Prostate gland (tissue), 2 donors: ENCODE measurements around the gene CLP1. TPM values are rescaled to one million over a fixed set of nuclear protein-coding genes. Genes with fewer than 3 reads are reported as not detected.

ENCODE experiments used
- DNase-seq: peaks from one replicate; pipeline ENCODE4 v3.0.0-alpha.2; 2019; ENCODE audit warnings: low spot score
- H3K27ac ChIP-seq, 2 donors: fragments of 200-600 bp; sonication (generic); 2 replicates each; pipeline ENCODE4 v1.5.1; 2017 to 2019
- H3K27me3 ChIP-seq: fragments of 200-600 bp; sonication (generic); replicated peaks from 2 replicates; pipeline ENCODE4 v1.5.1; 2019; ENCODE audit not compliant: insufficient read depth
- H3K36me3 ChIP-seq, 2 donors: fragments of 200-600 bp; sonication (generic); 1 replicate in 1 of 2; 2 replicates in 1 of 2; pipeline versions ENCODE4 v1.5.1 to v1.8.1; 2017 to 2019
- H3K4me1 ChIP-seq: fragments of 200-600 bp; sonication (generic); replicated peaks from 2 replicates; pipeline ENCODE4 v1.5.1; 2019
- H3K4me3 ChIP-seq, 2 donors: fragments of 200-600 bp; sonication (generic); 2 replicates each; pipeline ENCODE4 v1.5.1; 2017 to 2019
- H3K9me3 ChIP-seq: fragments of 200-600 bp; sonication (generic); 2 replicates; pipeline ENCODE4 v1.5.1; 2017
- CTCF ChIP-seq, 4 experiments: fragments of 200-600 bp in 2 of 4; fragments of 450-650 bp in 2 of 4; sonication (generic) in 2 of 4; IDR thresholded peaks; 1 replicate in 3 of 4; 2 replicates in 1 of 4; pipeline ENCODE4 v1.5.1; 2016 to 2019; ENCODE audit warnings: antibody characterized with exemption in 4 of 4, mild to moderate bottlenecking in 2 of 4, moderate library complexity in 2 of 4
- POLR2A ChIP-seq: fragments of 450-650 bp; IDR thresholded peaks from one replicate; pipeline ENCODE4 v1.6.1; 2016; ENCODE audit warnings: antibody characterized with exemption, mild to moderate bottlenecking
- POLR2AphosphoS5 ChIP-seq: sonication (generic); formaldehyde crosslinking; IDR thresholded peaks from one replicate; pipeline ENCODE4 v1.6.1; 2017; ENCODE audit warnings: antibody characterized with exemption
- WGBS: methylation state at CpG from one replicate; pipeline ENCODE4 v1.1.5; 2018; 5-methylcytosine and 5-hydroxymethylcytosine counted together
- intact Hi-C: fragments of 100-400 bp; cut with DNase I; formaldehyde crosslinking; loops from one replicate; pipeline ENCODE4 v1.14.2; 2022
- total RNA-seq, 2 donors: library from RNA; depleted of rRNA; stranded (reverse); fragments of >200 nt; gene quantifications; one replicate each; pipeline ENCODE4 v1.1.0, GENCODE V29; 2016

Gene CLP1
- total RNA-seq, 2 donors from 2014 or later, result 9.3 to 11.0 TPM

DNA sequence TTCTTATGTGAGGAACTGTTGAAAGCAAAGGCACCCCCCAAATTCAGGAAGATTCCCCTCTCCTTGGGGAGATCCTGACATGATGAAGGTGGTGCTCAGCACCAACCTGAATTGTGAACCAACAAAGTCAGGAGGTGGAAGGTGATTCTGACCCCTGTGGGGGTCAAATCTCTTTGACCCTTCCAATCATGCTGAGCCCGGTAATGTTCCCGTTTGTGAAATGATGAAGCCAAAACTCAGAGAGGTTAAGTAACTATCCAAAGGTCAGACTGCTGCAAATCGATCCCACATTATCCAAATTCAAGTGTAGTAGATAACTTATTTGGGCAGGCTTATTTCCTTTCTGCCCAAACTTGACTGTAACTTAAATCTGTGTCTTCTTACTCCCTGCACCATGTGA is 41.0 kb upstream of the CLP1 start:
- Histone ChIP-seq H3K4me3 (no peak overlapping the region), H3K9me3 (no peaks in the 10 kb centered on the region), H3K27me3 (no peaks in the 10 kb centered on the region), H3K36me3 (peaks cover 0 to 8% of the 10 kb centered on the region in 2 donors), H3K4me1 (no peaks in the 10 kb centered on the region), H3K27ac (no peak overlapping the region)
- WGBS, result 79% methylated on average over 3 of the region's 3 CpGs
- intact Hi-C loops, result no loop called here
- DNase-seq, result no peak
- TF ChIP-seq POLR2AphosphoS5, result no peak
- TF ChIP-seq POLR2A, result no peak
- no peak for TF ChIP-seq CTCF (IDR thresholded peaks at IDR 0.05)

GRCh38 chr11:57618438-57618837 is 39.1 kb upstream of the CLP1 start:
- H3K4me3 ChIP-seq, result no peak overlapping the region
- H3K9me3 ChIP-seq, result no peaks in the 10 kb centered on the region
- 30% methylated on average over 2 of the region's 2 CpGs for WGBS
- H3K27ac ChIP-seq, result no peak overlapping the region
- H3K4me1 ChIP-seq, result no peaks in the 10 kb centered on the region
- TF ChIP-seq POLR2AphosphoS5 (no peak), POLR2A (no peak)
- no peaks in the 10 kb centered on the region for H3K27me3 ChIP-seq
- no peak for DNase-seq
- intact Hi-C loops, result no loop called here
- H3K36me3 ChIP-seq, result no peaks in the 10 kb centered on the region

GRCh38 chr11:57619331-57619730 is 38.2 kb upstream of the CLP1 start:
- Histone ChIP-seq H3K4me3 (no peak overlapping the region), H3K9me3 (no peaks in the 10 kb centered on the region), H3K4me1 (no peaks in the 10 kb centered on the region), H3K27me3 (no peaks in the 10 kb centered on the region), H3K27ac (no peak overlapping the region), H3K36me3 (no peaks in the 10 kb centered on the region)
- intact Hi-C loops, result no loop called here
- TF ChIP-seq POLR2A (no peak), POLR2AphosphoS5 (no peak), CTCF (IDR thresholded peaks at IDR 0.05) (no peak)
- no peak for DNase-seq
- 78% methylated on average over 2 of the region's 2 CpGs for WGBS

GRCh38 chr11:57620467-57620866 is 37.1 kb upstream of the CLP1 start:
- H3K36me3 ChIP-seq, result no peaks in the 10 kb centered on the region
- intact Hi-C loops, result no loop called here
- H3K4me3 ChIP-seq, result no peak overlapping the region
- H3K27ac ChIP-seq, result no peak overlapping the region
- no peak for DNase-seq
- no peak for TF ChIP-seq CTCF (IDR thresholded peaks at IDR 0.05)
- no peak for TF ChIP-seq POLR2A
- TF ChIP-seq POLR2AphosphoS5, result no peak
- H3K9me3 ChIP-seq, result no peaks in the 10 kb centered on the region
- H3K27me3 ChIP-seq, result no peaks in the 10 kb centered on the region
- no peaks in the 10 kb centered on the region for H3K4me1 ChIP-seq

GRCh38 chr11:57622263-57622662 is 35.3 kb upstream of the CLP1 start:
- Histone ChIP-seq H3K36me3 (no peaks in the 10 kb centered on the region), H3K4me1 (no peaks in the 10 kb centered on the region), H3K27ac (no peak overlapping the region), H3K27me3 (no peaks in the 10 kb centered on the region), H3K4me3 (no peak overlapping the region), H3K9me3 (no peaks in the 10 kb centered on the region)
- intact Hi-C loops, result no loop called here
- 40% methylated on average over 3 of the region's 3 CpGs for WGBS
- DNase-seq, result no peak
- TF ChIP-seq POLR2AphosphoS5 (no peak), CTCF (IDR thresholded peaks at IDR 0.05) (no peak), POLR2A (no peak)
